Body of pancreas (tissue), 4 donors: Measurements from ENCODE around the gene ERCC6. TPM values are rescaled to one million over a fixed set of nuclear protein-coding genes. Genes with fewer than 3 reads are reported as not detected.

ENCODE experiments used
- ATAC-seq: fragments of 150-250 bp; one replicate; pipeline ENCODE4 v1.9.1; 2016
- DNase-seq, 4 donors: peaks; one replicate each; pipeline ENCODE4 v3.0.0-alpha.2; 2019
- H3K27ac ChIP-seq, 4 donors: fragments of 200-600 bp; sonication (generic); 1 replicate in 3 of 4; 2 replicates in 1 of 4; pipeline versions ENCODE4 v1.5.1 to v1.6.1; 2016 to 2019; ENCODE audit warnings: mild to moderate bottlenecking in 1 of 4, mixed read lengths in 1 of 4, moderate library complexity in 1 of 4
- H3K27me3 ChIP-seq, 2 donors: fragments of 200-600 bp; sonication (generic); one replicate each; pipeline ENCODE4 v1.6.0; 2016; ENCODE audit warnings: mild to moderate bottlenecking in 1 of 2
- H3K36me3 ChIP-seq, 2 donors: fragments of 200-600 bp; sonication (generic); replicated peaks in 1 of 2; 2 replicates each; pipeline ENCODE4 v1.5.1; 2016; ENCODE audit warnings: low read depth in 2 of 2; ENCODE audit not compliant: insufficient read depth in 1 of 2
- H3K4me1 ChIP-seq: fragments of 200-600 bp; sonication (generic); one replicate; pipeline ENCODE4 v1.6.0; 2016
- H3K4me3 ChIP-seq, 2 donors: fragments of 200-600 bp; sonication (generic); 1 replicate in 1 of 2; 2 replicates in 1 of 2; pipeline ENCODE4 v1.5.1; 2016 to 2019
- H3K9me3 ChIP-seq, 3 donors: fragments of 200-600 bp; sonication (generic); 1 replicate in 2 of 3; 2 replicates in 1 of 3; pipeline ENCODE4 v1.5.1; 2016
- CTCF ChIP-seq, 7 experiments: fragments of 450-650 bp in 4 of 7; fragments of 200-600 bp in 3 of 7; sonication (generic) in 3 of 7; IDR thresholded peaks; one replicate each; pipeline ENCODE4 v1.5.1; 2016 to 2019; ENCODE audit warnings: antibody characterized with exemption in 7 of 7
- POLR2A ChIP-seq, 3 donors: fragments of 450-650 bp; IDR thresholded peaks; one replicate each; pipeline ENCODE4 v1.6.1; 2016; ENCODE audit warnings: antibody characterized with exemption in 3 of 3, mild to moderate bottlenecking in 2 of 3
- WGBS, 2 donors: methylation state at CpG; one replicate each; pipeline ENCODE4 v1.1.5; 2017; 5-methylcytosine and 5-hydroxymethylcytosine counted together
- intact Hi-C: fragments of 100-400 bp; cut with DNase I; formaldehyde crosslinking; loops from one replicate; pipeline ENCODE4 v1.15.1; 2023
- total RNA-seq, 2 donors: library from RNA; depleted of rRNA; stranded (reverse); fragments of >200 nt; gene quantifications; one replicate each; pipeline ENCODE4 v1.1.0, GENCODE V29; 2016

Gene ERCC6
- total RNA-seq, 2 donors from 2014 or later, result 15.6 to 16.8 TPM

GRCh38 chr10:49562893-49563292 is 24.0 kb upstream of the ERCC6 start:
- intact Hi-C loops, result no loop called here
- WGBS, 2 donors, result 81 to 89% methylated on average over 1 of the region's 1 CpG
- DNase-seq, result no peak
- Histone ChIP-seq H3K4me1 (no peaks in the 10 kb centered on the region), H3K27me3 (no peaks in the 10 kb centered on the region), H3K27ac (no peak overlapping the region), H3K9me3 (no peaks in the 10 kb centered on the region), H3K4me3 (no peak overlapping the region), H3K36me3 (no peaks in the 10 kb centered on the region)
- no peak for ATAC-seq
- TF ChIP-seq CTCF (IDR thresholded peaks at IDR 0.05), result no peak

DNA sequence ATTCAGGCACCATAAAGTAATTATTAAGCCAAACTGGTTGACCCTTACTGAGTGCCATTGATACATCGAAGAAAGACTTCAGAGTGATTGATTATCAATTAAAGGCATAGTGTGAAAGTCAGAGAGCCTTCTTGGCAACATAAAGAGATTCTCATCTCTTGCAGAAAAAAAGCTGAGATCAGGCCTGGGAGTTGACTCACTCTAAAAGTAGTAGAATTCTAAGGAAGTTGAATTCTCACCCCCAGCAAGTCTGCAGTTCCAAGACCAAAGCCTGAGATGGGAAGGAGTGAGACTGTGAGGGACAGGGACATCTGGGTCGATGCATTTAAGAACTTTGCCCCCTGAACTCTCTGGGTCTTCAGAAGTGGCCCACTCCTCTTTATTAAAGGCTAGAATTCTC is 21.6 kb upstream of the ERCC6 start:
- no peak for DNase-seq
- H3K4me3 ChIP-seq, result no peak overlapping the region
- no peak overlapping the region for H3K27ac ChIP-seq
- TF ChIP-seq CTCF (IDR thresholded peaks at IDR 0.05) (no peak), POLR2A (IDR thresholded peaks at IDR 0.05) (no peak)
- H3K36me3 ChIP-seq, result no peaks in the 10 kb centered on the region
- intact Hi-C loops, result no loop called here
- no peak for ATAC-seq
- H3K4me1 ChIP-seq, result no peaks in the 10 kb centered on the region
- no peaks in the 10 kb centered on the region for H3K27me3 ChIP-seq
- 43 to 58% methylated on average over 2 of the region's 2 CpGs for WGBS, 2 donors
- no peaks in the 10 kb centered on the region for H3K9me3 ChIP-seq

- Histone ChIP-seq H3K27ac (no peak overlapping the region), H3K27me3 (no peaks in the 10 kb centered on the region), H3K4me1 (no peaks in the 10 kb centered on the region), H3K36me3 (no peaks in the 10 kb centered on the region), H3K4me3 (no peak overlapping the region), H3K9me3 (no peaks in the 10 kb centered on the region)
- ATAC-seq (no peak), DNase-seq (no peak)
- intact Hi-C loops, result no loop called here
- 38 to 52% methylated on average over 1 of the region's 1 CpG for WGBS, 2 donors
- no peak for TF ChIP-seq POLR2A (IDR thresholded peaks at IDR 0.05)
- no peak for TF ChIP-seq CTCF (IDR thresholded peaks at IDR 0.05)
These were observed 20.6 kb upstream of the ERCC6 start for GRCh38 chr10:49559476-49559875.

- WGBS, 2 donors, result 58% methylated on average over 5 of the region's 5 CpGs
- H3K36me3 ChIP-seq, result no peaks in the 10 kb centered on the region
- no peak overlapping the region for H3K27ac ChIP-seq
- intact Hi-C loops, result no loop called here
- ATAC-seq (no peak), DNase-seq (no peak)
- no peak for TF ChIP-seq POLR2A (IDR thresholded peaks at IDR 0.05)
- TF ChIP-seq CTCF (IDR thresholded peaks at IDR 0.05), result no peak
- H3K9me3 ChIP-seq, result no peaks in the 10 kb centered on the region
- no peaks in the 10 kb centered on the region for H3K27me3 ChIP-seq
- H3K4me3 ChIP-seq, result no peak overlapping the region
- H3K4me1 ChIP-seq, result no peaks in the 10 kb centered on the region
These were observed 19.3 kb upstream of the ERCC6 start for GRCh38 chr10:49558190-49558589.

GRCh38 chr10:49557681-49558080 is 18.8 kb upstream of the ERCC6 start:
- ATAC-seq (no peak), DNase-seq (no peak)
- H3K27ac ChIP-seq, result no peak overlapping the region
- no peaks in the 10 kb centered on the region for H3K27me3 ChIP-seq
- TF ChIP-seq CTCF (IDR thresholded peaks at IDR 0.05) (no peak), POLR2A (IDR thresholded peaks at IDR 0.05) (no peak)
- WGBS, 2 donors, result 81 to 91% methylated on average over 2 of the region's 2 CpGs
- H3K4me1 ChIP-seq, result no peaks in the 10 kb centered on the region
- no peaks in the 10 kb centered on the region for H3K36me3 ChIP-seq
- H3K4me3 ChIP-seq, result no peak overlapping the region
- intact Hi-C loops, result no loop called here
- no peaks in the 10 kb centered on the region for H3K9me3 ChIP-seq
